GM12878 (cell line): Measurements from ENCODE around the gene COPS8.

Experiments used
- CBX5 ChIP-seq: sonication (generic); IDR thresholded peaks from 2 replicates; pipeline ENCODE4 v1.6.1; 2016; ENCODE audit warnings: low read depth, moderate library complexity, mild to moderate bottlenecking, inconsistent platforms
- CEBPB ChIP-seq, 2 experiments: fragments of 150-350 bp in 1 of 2; IDR thresholded peaks; 2 replicates each; pipeline ENCODE4 v1.6.1; 2012 to 2014; ENCODE audit warnings: low read depth in 2 of 2, low read length in 2 of 2, borderline replicate concordance in 1 of 2, inconsistent platforms in 1 of 2
- HCFC1 ChIP-seq: fragments of 150-350 bp; IDR thresholded peaks from 2 replicates; pipeline ENCODE4 v1.6.1; 2014; ENCODE audit warnings: low read length
- RAD51 ChIP-seq: fragments of 450-650 bp; IDR thresholded peaks from 2 replicates; pipeline ENCODE4 v1.6.1; 2016; ENCODE audit warnings: moderate library complexity, mild to moderate bottlenecking, inconsistent platforms
- SIX5 ChIP-seq: IDR thresholded peaks from 2 replicates; pipeline ENCODE4 v1.6.1; 2011; ENCODE audit warnings: mild to moderate bottlenecking, low read depth, low read length, moderate library complexity; ENCODE audit not compliant: severe bottlenecking
- SMC3 ChIP-seq: IDR thresholded peaks from 2 replicates; pipeline ENCODE4 v1.6.1; 2011; ENCODE audit warnings: low read length, improper control_type of control experiment, borderline replicate concordance
- SRF ChIP-seq, 2 experiments: IDR thresholded peaks; 2 replicates each; pipeline ENCODE4 v1.6.1; 2011; ENCODE audit warnings: low read depth in 2 of 2, low read length in 2 of 2, mild to moderate bottlenecking in 1 of 2, moderate library complexity in 1 of 2
- ZBED1 ChIP-seq: IDR thresholded peaks from 2 replicates; pipeline ENCODE4 v1.6.1; 2016; ENCODE audit warnings: borderline replicate concordance
- ZSCAN29 ChIP-seq: fragments of 450-650 bp; IDR thresholded peaks from 2 replicates; pipeline ENCODE4 v1.6.1; 2017; ENCODE audit warnings: mild to moderate bottlenecking, moderate library complexity
- ZZZ3 ChIP-seq: IDR thresholded peaks from 2 replicates; pipeline ENCODE4 v1.6.1; 2011; ENCODE audit warnings: low read depth; ENCODE audit not compliant: control insufficient read depth, insufficient read length
- TF ChIP-seq, protein P1 (sequence below): fragments of 450-650 bp; formaldehyde crosslinking; IDR thresholded peaks from 2 replicates; pipeline ENCODE4 v1.4.0; 2020; ENCODE audit warnings: mild to moderate bottlenecking, moderate library complexity
- TF ChIP-seq, protein P2 (sequence below), 3 experiments: IDR thresholded peaks in 2 of 3; conservative IDR thresholded peaks in 1 of 3; 2 replicates each; pipeline ENCODE4 v1.5.1; 2011; ENCODE audit warnings: low read depth in 3 of 3, low read length in 3 of 3, mild to moderate bottlenecking in 3 of 3, control low read depth in 2 of 3, moderate library complexity in 2 of 3, inconsistent platforms in 1 of 3, mixed read lengths in 1 of 3; ENCODE audit not compliant: control insufficient read depth in 2 of 3, insufficient read depth in 1 of 3; ENCODE audit errors: extremely low read depth in 1 of 3

DNA sequence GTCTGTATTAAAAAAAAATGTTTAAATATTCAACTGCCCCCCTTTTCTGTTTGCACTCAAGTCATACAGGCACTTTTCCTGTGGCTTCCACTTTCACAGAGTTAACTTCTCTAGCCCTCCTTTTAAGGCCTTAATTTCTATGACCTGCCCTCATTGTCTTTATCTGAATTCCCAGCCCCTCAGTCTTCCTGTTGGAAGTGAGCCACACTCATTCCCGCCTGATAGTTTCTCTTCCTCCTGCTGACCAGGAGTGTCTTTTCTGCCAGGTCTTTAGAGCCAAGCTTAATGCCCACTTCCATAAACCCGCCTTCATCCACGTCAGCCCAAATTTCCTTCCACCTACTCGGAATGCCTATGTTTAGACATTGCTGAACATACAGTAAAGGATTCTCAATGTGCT, 10.5 kb downstream of the COPS8 start:
- no peak for TF ChIP-seq CEBPB (IDR thresholded peaks at IDR 0.05; ENCODE audit: borderline replicate concordance in 1 of 2, low read depth in 2 of 2, low read length in 2 of 2)
- TF ChIP-seq, protein P1, sequence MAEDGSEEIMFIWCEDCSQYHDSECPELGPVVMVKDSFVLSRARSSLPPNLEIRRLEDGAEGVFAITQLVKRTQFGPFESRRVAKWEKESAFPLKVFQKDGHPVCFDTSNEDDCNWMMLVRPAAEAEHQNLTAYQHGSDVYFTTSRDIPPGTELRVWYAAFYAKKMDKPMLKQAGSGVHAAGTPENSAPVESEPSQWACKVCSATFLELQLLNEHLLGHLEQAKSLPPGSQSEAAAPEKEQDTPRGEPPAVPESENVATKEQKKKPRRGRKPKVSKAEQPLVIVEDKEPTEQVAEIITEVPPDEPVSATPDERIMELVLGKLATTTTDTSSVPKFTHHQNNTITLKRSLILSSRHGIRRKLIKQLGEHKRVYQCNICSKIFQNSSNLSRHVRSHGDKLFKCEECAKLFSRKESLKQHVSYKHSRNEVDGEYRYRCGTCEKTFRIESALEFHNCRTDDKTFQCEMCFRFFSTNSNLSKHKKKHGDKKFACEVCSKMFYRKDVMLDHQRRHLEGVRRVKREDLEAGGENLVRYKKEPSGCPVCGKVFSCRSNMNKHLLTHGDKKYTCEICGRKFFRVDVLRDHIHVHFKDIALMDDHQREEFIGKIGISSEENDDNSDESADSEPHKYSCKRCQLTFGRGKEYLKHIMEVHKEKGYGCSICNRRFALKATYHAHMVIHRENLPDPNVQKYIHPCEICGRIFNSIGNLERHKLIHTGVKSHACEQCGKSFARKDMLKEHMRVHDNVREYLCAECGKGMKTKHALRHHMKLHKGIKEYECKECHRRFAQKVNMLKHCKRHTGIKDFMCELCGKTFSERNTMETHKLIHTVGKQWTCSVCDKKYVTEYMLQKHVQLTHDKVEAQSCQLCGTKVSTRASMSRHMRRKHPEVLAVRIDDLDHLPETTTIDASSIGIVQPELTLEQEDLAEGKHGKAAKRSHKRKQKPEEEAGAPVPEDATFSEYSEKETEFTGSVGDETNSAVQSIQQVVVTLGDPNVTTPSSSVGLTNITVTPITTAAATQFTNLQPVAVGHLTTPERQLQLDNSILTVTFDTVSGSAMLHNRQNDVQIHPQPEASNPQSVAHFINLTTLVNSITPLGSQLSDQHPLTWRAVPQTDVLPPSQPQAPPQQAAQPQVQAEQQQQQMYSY (CRISPR knock-in tag) = no peak
- no peak for TF ChIP-seq HCFC1
- TF ChIP-seq RAD51 = no peak
- TF ChIP-seq SMC3 = no peak
- TF ChIP-seq, protein P2, sequence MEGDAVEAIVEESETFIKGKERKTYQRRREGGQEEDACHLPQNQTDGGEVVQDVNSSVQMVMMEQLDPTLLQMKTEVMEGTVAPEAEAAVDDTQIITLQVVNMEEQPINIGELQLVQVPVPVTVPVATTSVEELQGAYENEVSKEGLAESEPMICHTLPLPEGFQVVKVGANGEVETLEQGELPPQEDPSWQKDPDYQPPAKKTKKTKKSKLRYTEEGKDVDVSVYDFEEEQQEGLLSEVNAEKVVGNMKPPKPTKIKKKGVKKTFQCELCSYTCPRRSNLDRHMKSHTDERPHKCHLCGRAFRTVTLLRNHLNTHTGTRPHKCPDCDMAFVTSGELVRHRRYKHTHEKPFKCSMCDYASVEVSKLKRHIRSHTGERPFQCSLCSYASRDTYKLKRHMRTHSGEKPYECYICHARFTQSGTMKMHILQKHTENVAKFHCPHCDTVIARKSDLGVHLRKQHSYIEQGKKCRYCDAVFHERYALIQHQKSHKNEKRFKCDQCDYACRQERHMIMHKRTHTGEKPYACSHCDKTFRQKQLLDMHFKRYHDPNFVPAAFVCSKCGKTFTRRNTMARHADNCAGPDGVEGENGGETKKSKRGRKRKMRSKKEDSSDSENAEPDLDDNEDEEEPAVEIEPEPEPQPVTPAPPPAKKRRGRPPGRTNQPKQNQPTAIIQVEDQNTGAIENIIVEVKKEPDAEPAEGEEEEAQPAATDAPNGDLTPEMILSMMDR (IDR thresholded peaks at IDR 0.05 in 2 of 3, conservative IDR thresholded peaks at IDR 0.05 in 1 of 3; ENCODE audit: control insufficient read depth in 2 of 3, extremely low read depth in 1 of 3, insufficient read depth in 1 of 3, low read depth in 3 of 3, low read length in 3 of 3) = no peak
- TF ChIP-seq ZSCAN29 = no peak
- no peak for TF ChIP-seq SIX5
- TF ChIP-seq CBX5 = no peak
- no peak for TF ChIP-seq ZBED1
- no peak for TF ChIP-seq ZZZ3
- no peak for TF ChIP-seq SRF (IDR thresholded peaks at IDR 0.05; ENCODE audit: low read depth in 2 of 2, low read length in 2 of 2)
